ENCODE results near the gene TOR4A.

DNA sequence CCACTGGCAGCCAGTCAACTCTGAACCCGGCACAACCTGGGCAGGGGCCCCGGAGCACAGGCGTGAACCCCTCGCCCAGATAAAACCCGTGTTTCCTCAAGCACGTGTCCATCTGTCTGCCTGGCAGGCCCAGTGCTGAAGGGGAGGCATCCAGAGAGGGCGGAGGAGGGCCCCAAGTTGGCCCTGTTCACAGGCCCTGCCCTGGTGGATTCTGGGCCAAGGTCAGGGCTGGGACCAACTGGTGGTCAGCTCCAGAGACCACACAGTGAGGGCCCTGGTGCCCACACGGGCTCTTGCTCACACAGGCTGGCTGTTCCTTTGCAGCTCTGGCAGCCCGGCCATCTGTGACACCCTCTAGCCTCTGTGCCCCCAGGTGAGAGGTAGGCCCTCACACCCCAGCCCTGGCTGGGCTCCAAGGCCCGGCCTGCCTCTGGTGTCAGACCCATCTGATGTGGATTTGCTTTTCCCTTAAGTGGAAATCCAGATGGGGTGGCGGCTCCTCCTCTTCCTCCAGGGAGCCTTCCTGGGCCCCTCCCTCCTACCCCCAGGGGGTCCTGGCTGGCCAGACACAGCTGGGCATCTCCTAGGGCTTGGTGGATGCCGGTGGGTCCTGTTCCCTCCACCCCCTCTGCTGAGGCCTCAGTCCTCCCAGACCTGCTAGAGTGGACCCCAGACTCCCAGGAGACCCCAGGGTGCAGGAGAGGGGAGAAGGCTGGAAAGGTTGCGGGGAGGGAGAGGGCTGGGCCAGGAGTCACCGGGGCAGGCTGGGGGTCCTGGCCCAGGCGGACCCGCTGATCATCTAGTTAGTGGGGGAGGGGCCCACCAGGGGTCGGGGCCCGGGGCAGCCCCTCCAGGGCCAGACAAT is 27.0 kb upstream of the TOR4A start:
- TF ChIP-seq TAF1 (IDR thresholded peaks at IDR 0.05; ENCODE audit: low read depth, low read length) (no peak), POLR2A (IDR thresholded peaks at IDR 0.05; ENCODE audit: low read depth, low read length) (no peak), POLR2AphosphoS5 (IDR thresholded peaks at IDR 0.05; ENCODE audit: low read depth, low read length) (no peak), PAX5 (IDR thresholded peaks at IDR 0.05; ENCODE audit: insufficient read depth, low read length, severe bottlenecking) (no peak), SPI1 (IDR thresholded peaks at IDR 0.05; ENCODE audit: low read depth, low read length) (no peak), POU2F2 (IDR thresholded peaks at IDR 0.05; ENCODE audit: low read depth, low read length) (no peak)

Measured in GM12891 (cell line).